DMS79 treated with DMSO at 0.1 percent for 48 hours (cell line): ENCODE measurements around the gene TM9SF1.
A peak's percentile ranks its signal among the peaks of the same experiment; 100 is the strongest.

Source experiments
- DNase-seq: peaks from one replicate; lab custom pipeline; 2025; lab: John Stamatoyannopoulos, UW

Gene TM9SF1

DNA sequence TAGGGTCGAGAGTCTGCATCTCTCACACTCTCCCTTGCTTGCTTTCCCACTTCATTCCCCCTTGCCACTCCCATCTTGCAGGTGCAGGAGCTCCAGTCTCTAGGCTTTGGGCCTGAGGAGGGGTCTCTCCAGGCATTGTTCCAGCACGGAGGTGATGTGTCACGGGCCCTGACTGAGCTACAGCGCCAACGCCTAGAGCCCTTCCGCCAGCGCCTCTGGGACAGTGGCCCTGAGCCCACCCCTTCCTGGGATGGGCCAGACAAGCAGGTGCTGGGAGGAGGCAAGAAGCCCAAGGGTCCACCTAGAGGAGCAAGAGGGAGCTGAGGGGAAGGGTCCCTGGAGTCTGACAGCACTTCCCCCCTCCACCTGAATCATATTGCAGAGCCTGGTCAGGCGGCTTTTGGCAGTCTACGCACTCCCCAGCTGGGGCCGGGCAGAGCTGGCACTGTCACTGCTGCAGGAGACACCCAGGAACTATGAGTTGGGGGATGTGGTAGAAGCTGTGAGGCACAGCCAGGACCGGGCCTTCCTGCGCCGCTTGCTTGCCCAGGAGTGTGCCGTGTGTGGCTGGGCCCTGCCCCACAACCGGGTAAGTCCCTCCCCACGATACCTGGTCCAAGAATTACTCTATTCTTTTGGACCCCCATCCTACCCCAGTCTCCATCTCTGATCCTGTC lies 43.7 kb downstream of the TM9SF1 start:
- no peak for DNase-seq

DNA sequence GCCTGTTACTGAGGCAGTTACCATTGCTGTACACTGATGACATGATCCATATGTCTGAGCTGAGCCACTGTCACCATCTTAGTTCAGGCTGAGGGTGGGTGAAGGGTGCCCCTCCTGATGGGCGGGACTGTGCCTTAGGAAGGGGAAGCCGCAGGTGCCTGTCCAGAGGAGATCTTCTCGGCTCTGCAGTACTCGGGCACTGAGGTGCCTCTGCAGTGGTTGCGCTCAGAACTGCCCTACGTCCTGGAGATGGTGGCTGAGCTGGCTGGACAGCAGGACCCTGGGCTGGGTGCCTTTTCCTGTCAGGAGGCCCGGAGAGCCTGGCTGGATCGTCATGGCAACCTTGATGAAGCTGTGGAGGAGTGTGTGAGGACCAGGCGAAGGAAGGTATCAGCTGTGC lies 44.2 kb downstream of the TM9SF1 start:
- DNase-seq: no peak

DNA sequence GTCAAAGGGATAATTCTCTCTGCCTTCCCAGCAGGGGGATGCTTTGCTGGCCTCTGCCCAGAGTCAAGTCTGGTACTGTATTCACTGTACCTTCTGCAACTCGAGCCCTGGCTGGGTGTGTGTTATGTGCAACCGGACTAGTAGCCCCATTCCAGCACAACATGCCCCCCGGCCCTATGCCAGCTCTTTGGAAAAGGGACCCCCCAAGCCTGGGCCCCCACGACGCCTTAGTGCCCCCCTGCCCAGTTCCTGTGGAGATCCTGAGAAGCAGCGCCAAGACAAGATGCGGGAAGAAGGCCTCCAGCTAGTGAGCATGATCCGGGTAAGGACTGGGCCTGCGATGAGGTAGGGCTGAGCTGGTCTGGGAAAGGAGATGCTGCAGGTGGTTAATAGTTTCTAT lies 44.7 kb downstream of the TM9SF1 start:
- no peak for DNase-seq

DNA sequence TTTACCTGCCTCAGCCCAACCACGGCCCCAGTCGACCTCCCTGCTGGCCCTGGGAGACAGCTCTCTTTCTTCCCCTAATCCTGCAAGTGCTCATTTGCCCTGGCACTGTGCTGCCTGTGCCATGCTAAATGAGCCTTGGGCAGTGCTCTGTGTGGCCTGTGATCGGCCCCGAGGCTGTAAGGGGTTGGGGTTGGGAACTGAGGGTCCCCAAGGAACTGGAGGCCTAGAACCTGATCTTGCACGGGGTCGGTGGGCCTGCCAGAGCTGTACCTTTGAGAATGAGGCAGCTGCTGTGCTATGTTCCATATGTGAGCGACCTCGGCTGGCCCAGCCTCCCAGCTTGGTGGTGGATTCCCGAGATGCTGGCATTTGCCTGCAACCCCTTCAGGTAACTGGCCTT lies 45.2 kb downstream of the TM9SF1 start:
- no peak for DNase-seq

DNA sequence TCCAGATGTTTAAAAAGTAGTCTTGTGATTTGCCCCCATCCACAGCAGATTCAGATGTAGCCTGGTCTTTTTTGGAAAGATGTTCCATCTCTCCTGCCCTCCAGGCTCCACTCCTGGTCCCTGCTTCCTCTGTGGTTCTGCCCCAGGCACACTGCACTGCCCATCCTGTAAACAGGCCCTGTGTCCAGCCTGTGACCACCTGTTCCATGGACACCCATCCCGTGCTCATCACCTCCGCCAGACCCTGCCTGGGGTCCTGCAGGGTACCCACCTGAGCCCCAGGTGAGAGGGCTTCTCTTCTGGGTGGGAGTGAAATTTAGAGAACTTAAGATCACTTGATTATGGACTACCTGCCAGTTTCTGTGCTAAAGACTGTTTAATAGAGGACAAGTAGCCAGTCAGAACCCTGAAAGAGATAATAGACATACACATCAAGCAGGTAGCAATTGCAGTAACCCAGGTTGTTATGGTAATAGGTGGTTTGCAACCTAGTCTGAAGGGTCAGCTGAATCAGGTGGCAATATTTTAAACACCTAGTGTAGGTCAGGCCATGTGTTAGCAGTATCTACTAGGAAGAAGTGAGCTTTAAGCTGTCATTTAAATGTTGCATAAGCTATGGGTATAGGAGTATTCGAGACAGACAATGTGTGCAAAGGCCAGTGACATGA lies 45.8 kb downstream of the TM9SF1 start:
- no peak for DNase-seq

DNA sequence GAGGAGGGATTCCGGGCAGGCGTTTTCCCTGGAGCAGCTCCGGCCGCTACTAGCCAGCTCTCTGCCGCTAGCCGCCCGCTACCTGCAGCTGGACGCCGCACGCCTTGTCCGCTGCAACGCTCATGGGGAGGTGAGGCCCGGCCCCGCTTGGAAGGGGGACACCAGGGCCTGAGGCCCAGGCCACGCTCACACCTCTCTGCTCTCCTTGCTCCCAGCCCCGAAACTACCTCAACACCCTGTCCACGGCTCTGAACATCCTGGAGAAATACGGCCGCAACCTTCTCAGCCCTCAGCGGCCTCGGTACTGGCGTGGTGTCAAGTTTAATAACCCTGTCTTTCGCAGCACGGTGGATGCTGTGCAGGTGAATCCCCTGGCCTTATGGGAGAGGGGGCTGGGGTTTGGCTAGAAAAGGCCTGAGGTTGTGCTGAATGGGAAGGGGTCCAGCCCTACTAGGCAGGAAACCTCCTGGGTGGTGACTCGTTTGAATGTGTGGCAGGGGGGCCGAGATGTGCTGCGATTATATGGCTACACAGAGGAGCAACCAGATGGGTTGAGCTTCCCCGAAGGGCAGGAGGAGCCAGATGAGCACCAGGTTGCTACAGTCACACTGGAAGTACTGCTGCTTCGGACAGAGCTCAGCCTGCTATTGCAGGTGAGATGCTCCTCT lies 47.3 kb downstream of the TM9SF1 start:
- no peak for DNase-seq

DNA sequence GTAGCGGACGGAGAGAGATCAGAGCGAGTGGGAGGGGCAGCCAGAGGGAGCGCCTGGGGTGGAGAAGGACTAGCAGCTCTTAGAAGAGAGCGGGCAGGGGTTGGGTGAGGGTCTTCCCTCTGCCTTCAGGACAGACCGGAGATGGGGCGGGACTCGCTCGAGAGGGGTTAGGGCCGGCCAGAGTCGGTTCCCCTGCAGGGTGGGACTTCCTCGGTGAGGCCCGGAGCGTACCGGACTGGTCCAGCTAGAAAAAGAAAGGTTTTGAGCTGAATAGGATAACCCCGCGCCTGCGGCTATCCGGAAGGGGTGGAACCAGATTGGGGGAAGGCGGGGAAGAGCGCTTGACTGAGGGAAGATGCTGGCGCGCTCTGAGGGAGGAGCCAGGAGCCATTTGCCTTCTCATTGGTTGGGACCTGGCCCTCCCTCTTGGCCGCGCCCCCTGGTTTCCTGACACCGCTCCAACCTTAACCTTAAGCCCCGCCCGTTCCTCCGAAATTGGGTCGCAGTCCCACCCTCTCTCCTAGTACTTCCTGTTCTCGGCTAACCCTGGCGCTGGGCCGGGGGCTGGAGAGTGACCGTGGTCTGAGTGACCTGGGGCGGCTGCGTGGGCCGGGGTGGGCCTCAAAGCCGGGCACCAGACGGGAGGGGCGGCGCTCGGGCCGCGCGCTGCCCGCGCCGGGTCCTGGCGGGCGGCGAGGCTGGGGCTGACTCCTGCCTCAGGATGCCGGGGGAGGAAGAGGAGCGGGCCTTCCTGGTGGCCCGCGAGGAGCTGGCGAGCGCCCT lies 48.1 kb downstream of the TM9SF1 start, which contains the start of gene RNF31:
Gene RNF31 (plus strand): TSS at position 521 of the 783 bp plus-strand sequence. CDS start 201 bp downstream, at position 722.
- DNase-seq: peak; percentile 100

DNA sequence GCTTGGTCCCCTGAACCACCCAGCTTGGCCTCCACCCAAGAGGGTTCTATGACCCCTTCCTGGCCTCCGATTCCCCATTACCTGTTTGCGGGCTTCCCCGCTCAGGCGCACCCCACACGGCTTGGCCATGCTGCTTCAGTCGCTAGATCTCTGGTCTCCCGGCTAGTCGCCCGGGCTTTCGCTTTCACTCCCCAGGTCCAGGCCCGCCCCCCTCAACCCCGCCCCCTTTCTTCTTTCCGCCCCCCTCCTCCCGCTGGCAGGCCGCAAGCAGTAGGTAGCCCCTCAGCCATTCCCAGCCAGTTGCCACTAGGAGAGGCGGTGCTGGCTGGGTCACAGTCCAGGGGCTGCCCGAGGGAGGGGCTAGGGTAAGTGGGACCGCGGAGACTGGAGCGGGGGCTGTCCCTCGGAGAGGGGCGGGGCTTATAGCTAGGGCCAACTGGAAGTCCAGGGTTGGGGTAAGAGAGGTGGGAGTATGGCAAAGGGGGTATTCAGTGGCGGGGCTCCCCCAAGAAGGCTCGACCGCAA lies 48.7 kb downstream of the TM9SF1 start, which contains the start of gene PSME2:
Gene PSME2 (minus strand): TSS at position 158 of the 525 bp plus-strand sequence. CDS start 29 bp downstream, at position 129.
- DNase-seq: peak; percentile 99

DNA sequence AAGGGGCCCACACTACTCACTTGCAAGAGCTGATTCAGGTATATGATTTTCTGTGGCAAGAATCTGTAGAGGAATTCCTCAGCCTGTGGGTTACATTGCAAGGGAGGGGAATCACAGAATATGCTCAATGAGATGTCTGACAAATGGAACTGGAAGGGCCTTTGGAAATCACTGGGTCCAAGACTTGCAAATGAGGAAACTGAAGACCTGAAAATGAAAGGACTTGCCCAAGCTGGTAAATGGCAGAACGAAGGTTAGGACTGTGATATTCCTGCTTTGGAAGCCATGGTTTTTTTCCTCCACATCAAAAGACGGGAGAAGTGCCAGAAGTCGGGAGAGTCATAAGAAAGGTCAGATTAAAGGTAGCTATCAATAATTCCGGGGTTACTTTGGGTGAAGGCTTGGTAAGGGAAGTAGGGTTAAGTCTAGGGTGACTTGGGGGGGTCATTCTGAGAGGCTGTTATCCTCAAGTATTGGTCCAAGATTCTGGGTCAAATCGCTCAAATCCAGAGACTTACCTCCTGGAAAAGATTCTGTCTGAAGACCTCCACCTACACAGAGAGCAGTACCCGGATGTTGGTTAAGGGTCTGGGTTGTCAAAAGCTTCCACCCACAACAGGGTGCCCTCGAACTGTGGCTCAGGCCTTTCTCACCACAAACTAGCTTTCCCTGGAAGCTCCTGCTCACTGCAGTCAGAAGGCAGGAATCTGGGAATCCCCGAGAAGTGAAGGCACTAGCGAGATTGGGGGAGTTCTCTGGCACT lies 49.4 kb downstream of the TM9SF1 start:
- peak; percentile 39 for DNase-seq

DNA sequence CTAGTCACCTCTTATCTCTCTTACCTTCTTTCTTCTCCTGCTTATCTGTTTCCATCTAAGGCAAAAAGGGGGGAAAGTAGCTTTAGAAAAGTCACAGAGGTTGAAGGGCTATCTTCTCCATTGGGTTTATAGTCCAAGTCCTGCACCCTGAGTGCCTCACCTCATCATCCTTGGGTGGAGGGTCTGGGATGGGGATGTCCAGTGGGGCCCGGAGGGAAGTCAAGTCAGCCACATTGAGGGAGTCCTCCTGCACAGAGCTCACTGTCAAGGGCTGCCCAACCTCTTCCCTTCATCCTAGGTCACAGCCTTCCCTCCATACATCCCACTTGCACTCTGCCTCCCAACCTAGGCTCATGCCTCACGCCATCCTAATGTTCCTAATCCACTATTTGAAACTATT lies 50.0 kb downstream of the TM9SF1 start:
- DNase-seq: no peak

DNA sequence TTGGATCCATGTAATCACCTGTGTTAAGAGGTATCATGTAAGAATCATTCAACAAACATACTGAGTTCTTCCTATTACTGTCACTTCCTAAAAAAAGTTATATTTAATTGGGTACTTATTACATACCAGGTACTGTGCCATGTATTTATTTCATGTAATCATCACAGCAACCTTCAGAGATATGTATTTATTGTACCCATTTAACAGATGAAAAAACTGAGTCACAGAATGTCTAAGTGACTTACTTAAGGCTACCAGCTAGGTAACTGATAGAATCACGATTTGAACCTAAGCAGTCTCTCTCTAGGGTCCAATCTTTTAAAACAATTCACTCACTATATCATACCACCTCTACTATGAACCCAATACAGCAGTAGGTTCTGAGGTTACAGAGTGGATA lies 50.8 kb downstream of the TM9SF1 start:
- no peak for DNase-seq

DNA sequence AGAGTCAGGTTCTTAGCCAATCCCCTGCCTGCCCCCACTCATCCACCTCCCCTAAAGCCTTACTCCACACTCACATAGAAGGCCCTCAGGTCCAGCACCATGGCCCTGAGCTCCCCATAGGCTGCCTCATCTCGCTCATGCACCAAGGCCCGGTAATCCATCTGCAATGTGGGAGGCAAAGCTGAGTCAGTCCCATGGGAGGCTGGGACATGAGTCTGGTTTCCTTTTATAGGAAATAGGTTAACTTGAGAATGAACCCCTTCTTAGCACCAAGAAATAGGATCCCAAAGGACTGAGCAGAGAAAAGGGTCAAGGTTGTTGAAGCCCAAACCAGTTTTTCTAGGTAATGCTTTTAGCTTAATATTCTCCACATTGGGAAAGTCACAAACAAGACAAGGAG lies 51.7 kb downstream of the TM9SF1 start:
- no peak for DNase-seq

DNA sequence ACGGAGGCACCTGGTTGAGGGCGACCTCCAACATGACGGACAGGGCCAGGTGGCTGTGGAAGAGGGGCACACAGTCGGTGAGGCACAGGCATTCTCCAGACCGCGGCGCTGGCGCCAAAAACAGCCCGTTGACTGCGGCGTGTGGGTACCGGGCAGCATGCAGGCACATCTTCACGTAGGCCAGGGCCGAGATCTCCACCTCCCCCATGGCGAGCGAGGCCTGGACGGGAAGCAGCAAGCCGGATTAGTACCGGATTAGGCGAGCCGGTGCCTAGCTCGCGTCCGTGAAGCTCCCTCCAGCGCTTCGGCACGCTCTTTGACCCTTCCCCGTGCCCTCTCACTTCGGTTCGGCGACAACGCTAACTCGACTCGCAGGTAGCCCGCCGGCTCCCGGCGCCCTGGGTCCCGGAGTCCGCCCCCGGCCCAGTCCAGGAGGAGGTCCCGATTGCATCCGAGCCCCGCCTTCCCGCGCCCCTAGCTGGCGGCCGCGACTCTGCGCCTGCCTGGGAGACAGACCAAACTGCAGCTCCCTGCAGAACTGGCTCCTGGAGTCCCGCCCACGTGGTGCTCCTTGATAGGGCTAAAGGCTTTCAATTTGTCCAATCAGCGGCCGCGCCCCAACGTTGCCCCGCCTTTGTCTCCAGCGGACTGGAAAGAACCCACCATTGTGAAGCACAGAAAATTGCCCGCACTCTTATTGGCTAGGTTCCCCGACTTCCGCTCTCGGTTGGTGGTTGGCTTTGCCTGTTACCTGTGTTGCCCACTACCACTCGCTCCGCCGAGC lies 54.0 kb downstream of the TM9SF1 start, which contains the start of gene EMC9:
Gene EMC9 (minus strand): TSS at position 495 of the 784 bp plus-strand sequence. CDS start 287 bp downstream, at position 208.
- peak; percentile 100 for DNase-seq

DNA sequence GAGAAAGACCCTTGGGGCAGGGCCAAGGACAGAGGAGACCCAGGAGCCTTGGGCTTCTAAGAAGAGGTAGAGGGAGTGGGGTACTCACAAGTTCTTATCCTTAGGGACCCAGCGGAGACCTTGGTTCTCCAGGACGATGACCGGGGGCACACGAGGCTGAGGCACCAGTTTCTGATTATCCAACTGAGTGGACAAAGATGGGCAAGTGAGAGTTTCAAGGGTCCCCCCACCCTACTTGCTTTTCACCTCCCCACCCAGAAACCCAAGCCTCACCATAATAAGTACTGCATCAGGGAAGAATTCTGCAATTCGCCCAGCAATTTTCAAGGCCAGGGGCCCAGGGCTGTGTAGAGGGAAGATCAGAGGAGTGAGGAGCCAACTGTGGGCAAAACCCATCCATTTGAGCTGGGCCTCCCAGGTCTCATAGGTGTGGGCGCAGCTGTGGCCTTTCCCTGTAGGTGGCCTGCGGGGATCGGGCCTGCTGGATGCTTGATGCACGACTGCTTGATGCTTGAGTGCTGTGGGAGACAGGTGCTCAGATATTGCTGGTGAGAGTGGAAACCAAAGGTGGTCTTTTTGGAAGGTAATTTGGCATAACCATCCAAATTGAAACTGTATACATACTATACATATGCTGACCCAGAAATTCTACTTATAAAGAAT lies 55.8 kb downstream of the TM9SF1 start:
- no peak for DNase-seq
